ENCODE data around the gene LSM2.

The LSM2 gene

GRCh38 chr6:31777667-31778050 lies 29.1 kb downstream of the LSM2 start:
- TF ChIP-seq SIN3A (IDR thresholded peaks at IDR 0.05; ENCODE audit: borderline replicate concordance, insufficient read depth, low read length), result no peak
- TF ChIP-seq FOXP2 (optimal IDR thresholded peaks at IDR 0.05; ENCODE audit: borderline replicate concordance, extremely low read depth, extremely low read length, insufficient read depth), result no peak
- TF ChIP-seq POLR2AphosphoS5 (IDR thresholded peaks at IDR 0.05; ENCODE audit: low read depth, low read length), result no peak; the same call in 1 of the 2 replicates
- TF ChIP-seq TAF1 (IDR thresholded peaks at IDR 0.05; ENCODE audit: borderline replicate concordance, insufficient read depth, low read length), result no peak
- TF ChIP-seq REST (IDR thresholded peaks at IDR 0.05; ENCODE audit: insufficient read depth in 1 of 2, low read depth in 2 of 2, low read length in 2 of 2), result no peak

- TF ChIP-seq SIN3A (IDR thresholded peaks at IDR 0.05; ENCODE audit: borderline replicate concordance, insufficient read depth, low read length) (peak; percentile 78; the same call in 1 of the 2 replicates), POLR2AphosphoS5 (IDR thresholded peaks at IDR 0.05; ENCODE audit: low read depth, low read length) (peak; percentile 70), TAF1 (IDR thresholded peaks at IDR 0.05; ENCODE audit: borderline replicate concordance, insufficient read depth, low read length) (peak; percentile 54; the same call in 1 of the 2 replicates), FOXP2 (optimal IDR thresholded peaks at IDR 0.05; ENCODE audit: borderline replicate concordance, extremely low read depth, extremely low read length, insufficient read depth) (no peak), REST (IDR thresholded peaks at IDR 0.05; ENCODE audit: insufficient read depth in 1 of 2, low read depth in 2 of 2, low read length in 2 of 2) (peak in 1 of 2 experiments; percentile 13; a peak in 3 of 4 replicates)
Measured at GRCh38 chr6:31776989-31777666, 29.6 kb downstream of the LSM2 start, which contains the start of gene VWA7. TSS of gene VWA7 (minus strand) at chr6:31777328. CDS start at chr6:31776779, 549 bp downstream.

GRCh38 chr6:31776485-31776988 lies 30.2 kb downstream of the LSM2 start:
- no peak for TF ChIP-seq TAF1 (IDR thresholded peaks at IDR 0.05; ENCODE audit: borderline replicate concordance, insufficient read depth, low read length)
- no peak for TF ChIP-seq FOXP2 (optimal IDR thresholded peaks at IDR 0.05; ENCODE audit: borderline replicate concordance, extremely low read depth, extremely low read length, insufficient read depth)
- TF ChIP-seq SIN3A (IDR thresholded peaks at IDR 0.05; ENCODE audit: borderline replicate concordance, insufficient read depth, low read length), result no peak
- no peak for TF ChIP-seq REST (IDR thresholded peaks at IDR 0.05; ENCODE audit: insufficient read depth in 1 of 2, low read depth in 2 of 2, low read length in 2 of 2)
- TF ChIP-seq POLR2AphosphoS5 (IDR thresholded peaks at IDR 0.05; ENCODE audit: low read depth, low read length), result no peak

- TF ChIP-seq TAF1 (IDR thresholded peaks at IDR 0.05; ENCODE audit: borderline replicate concordance, insufficient read depth, low read length) (no peak), FOXP2 (optimal IDR thresholded peaks at IDR 0.05; ENCODE audit: borderline replicate concordance, extremely low read depth, extremely low read length, insufficient read depth) (no peak), POLR2AphosphoS5 (IDR thresholded peaks at IDR 0.05; ENCODE audit: low read depth, low read length) (no peak), SIN3A (IDR thresholded peaks at IDR 0.05; ENCODE audit: borderline replicate concordance, insufficient read depth, low read length) (no peak), REST (IDR thresholded peaks at IDR 0.05; ENCODE audit: insufficient read depth in 1 of 2, low read depth in 2 of 2, low read length in 2 of 2) (no peak)
Measured at GRCh38 chr6:31775633-31776484, 30.9 kb downstream of the LSM2 start.
